IMR-90 (cell line): ENCODE results near the gene NCKAP5. TPM values are rescaled to one million over a fixed set of nuclear protein-coding genes. Genes with fewer than 3 reads are reported as not detected.

Experiments
- ATAC-seq: fragments of 200-7000 bp; cut with Tn5 transposase; 2 replicates; pipeline ENCODE4 v1.9.1; 2020; ENCODE audit warnings: low read depth, mild to moderate bottlenecking, moderate library complexity
- BruUV-seq: library from RNA; stranded (reverse); fragments of 400-500 nt; replicated peaks from 2 replicates; lab custom pipeline; 2021; lab: Mats Ljungman, UMichigan
- CTCF ChIA-PET: fragments of 300-600 bp; formaldehyde crosslinking; extraction: SDS; loops from one replicate; lab custom pipeline; 2021; ENCODE audit warnings: antibody characterized with exemption; lab: Yijun Ruan, JAX
- POLR2A ChIA-PET: fragments of 300-600 bp; sonication (Branson Sonifier 250); formaldehyde crosslinking; loops from one replicate; lab custom pipeline; 2022; ENCODE audit warnings: antibody characterized with exemption; ENCODE audit not compliant: unreplicated experiment; lab: Charles Lee
- DNase-seq: peaks from one replicate; pipeline ENCODE4 v3.0.0; 2013
- H2AFZ ChIP-seq: replicated peaks from 2 replicates; pipeline ENCODE3; 2013; ENCODE audit warnings: low read length, mild to moderate bottlenecking; ENCODE audit not compliant: poor library complexity
- H2AK5ac ChIP-seq: 2 replicates; pipeline ENCODE4 v1.6.1; 2013; ENCODE audit warnings: low read depth, low read length, inconsistent platforms
- H2AK9ac ChIP-seq: replicated peaks from 2 replicates; pipeline ENCODE3; 2013; ENCODE audit warnings: mild to moderate bottlenecking, low read depth, low read length, moderate library complexity; ENCODE audit not compliant: poor library complexity
- H2BK120ac ChIP-seq: 2 replicates; pipeline ENCODE4 v1.6.1; 2013; ENCODE audit warnings: low read depth, low read length, inconsistent platforms
- H2BK15ac ChIP-seq: 3 replicates; pipeline ENCODE4 v1.6.1; 2013; ENCODE audit warnings: low read depth, low read length, inconsistent platforms
- H2BK20ac ChIP-seq: 2 replicates; pipeline ENCODE4 v1.6.1; 2013; ENCODE audit warnings: low read depth, mild to moderate bottlenecking, inconsistent platforms, low read length, moderate library complexity
- H2BK5ac ChIP-seq: 2 replicates; pipeline ENCODE4 v1.6.1; 2013; ENCODE audit warnings: mild to moderate bottlenecking, low read depth, low read length, inconsistent platforms; ENCODE audit not compliant: poor library complexity, severe bottlenecking
- H3K14ac ChIP-seq: replicated peaks from 2 replicates; pipeline ENCODE4 v1.6.1; 2013; ENCODE audit warnings: low read depth, low read length, inconsistent platforms
- H3K18ac ChIP-seq: 2 replicates; pipeline ENCODE4 v1.6.1; 2013; ENCODE audit warnings: low read depth, low read length, control low read depth
- H3K23ac ChIP-seq: 2 replicates; pipeline ENCODE4 v1.6.1; 2013; ENCODE audit warnings: low read depth, low read length, inconsistent platforms
- H3K27ac ChIP-seq: 2 replicates; pipeline ENCODE4 v1.5.1; 2013; ENCODE audit warnings: mild to moderate bottlenecking, control low read depth, low read length; ENCODE audit not compliant: insufficient read depth
- H3K27me3 ChIP-seq: 2 replicates; pipeline ENCODE4 v1.6.1; 2013; ENCODE audit warnings: low read length; ENCODE audit not compliant: control insufficient read depth, insufficient read depth
- H3K36me3 ChIP-seq: 2 replicates; pipeline ENCODE4 v1.6.1; 2013; ENCODE audit warnings: low read length, mixed read lengths; ENCODE audit not compliant: control insufficient read depth, insufficient read depth
- H3K4ac ChIP-seq: 2 replicates; pipeline ENCODE4 v1.6.1; 2013; ENCODE audit warnings: low read depth, low read length, inconsistent platforms
- H3K4me1 ChIP-seq: 2 replicates; pipeline ENCODE4 v1.6.1; 2013; ENCODE audit warnings: low read length, mixed read lengths; ENCODE audit not compliant: control insufficient read depth, insufficient read depth
- H3K4me2 ChIP-seq: 2 replicates; pipeline ENCODE4 v1.6.1; 2013; ENCODE audit warnings: low read depth, mild to moderate bottlenecking, control low read depth, low read length, moderate library complexity
- H3K4me3 ChIP-seq: 2 replicates; pipeline ENCODE4 v1.5.1; 2013; ENCODE audit warnings: low read depth, mild to moderate bottlenecking, control low read depth, low read length, moderate library complexity; ENCODE audit not compliant: insufficient read depth
- H3K56ac ChIP-seq: 2 replicates; pipeline ENCODE4 v1.6.1; 2013; ENCODE audit warnings: low read length, inconsistent platforms; ENCODE audit not compliant: insufficient read depth; ENCODE audit errors: extremely low read depth
- H3K79me1 ChIP-seq, 2 experiments: 2 replicates each; pipeline ENCODE4 v1.6.1; 2013; ENCODE audit warnings: low read length in 2 of 2, inconsistent platforms in 1 of 2, low read depth in 1 of 2
- H3K9ac ChIP-seq: 2 replicates; pipeline ENCODE4 v1.6.1; 2013; ENCODE audit warnings: low read depth, low read length, control low read depth
- H3K9me1 ChIP-seq: 2 replicates; pipeline ENCODE4 v1.6.1; 2013; ENCODE audit warnings: low read length, inconsistent platforms; ENCODE audit not compliant: insufficient read depth
- H3K9me3 ChIP-seq: 2 replicates; pipeline ENCODE4 v1.6.1; 2013; ENCODE audit warnings: low read length; ENCODE audit not compliant: control insufficient read depth, insufficient read depth
- H4K20me1 ChIP-seq: 2 replicates; pipeline ENCODE4 v1.6.1; 2013; ENCODE audit warnings: low read length, inconsistent platforms; ENCODE audit not compliant: insufficient read depth
- H4K5ac ChIP-seq: 2 replicates; pipeline ENCODE4 v1.6.1; 2013; ENCODE audit warnings: mild to moderate bottlenecking, low read depth, low read length, control low read depth
- H4K8ac ChIP-seq, 2 experiments: 2 replicates each; pipeline ENCODE4 v1.6.1; 2013; ENCODE audit warnings: low read depth in 2 of 2, low read length in 2 of 2, control low read depth in 1 of 2, inconsistent platforms in 1 of 2
- H4K91ac ChIP-seq: 2 replicates; pipeline ENCODE4 v1.6.1; 2013; ENCODE audit warnings: low read depth, low read length, inconsistent platforms; ENCODE audit not compliant: insufficient read depth
- CEBPB ChIP-seq: IDR thresholded peaks from 2 replicates; pipeline ENCODE4 v1.6.1; 2012; ENCODE audit warnings: low read depth, low read length, improper control_type of control experiment
- CHD1 ChIP-seq: IDR thresholded peaks from 2 replicates; pipeline ENCODE4 v1.6.1; 2012; ENCODE audit warnings: low read depth, low read length, improper control_type of control experiment
- FOS ChIP-seq: fragments of 150-350 bp; IDR thresholded peaks from 2 replicates; pipeline ENCODE4 v1.6.1; 2016; ENCODE audit warnings: low read depth, low read length
- MAZ ChIP-seq: IDR thresholded peaks from 2 replicates; pipeline ENCODE4 v1.6.1; 2012; ENCODE audit warnings: low read depth, mild to moderate bottlenecking, low read length, improper control_type of control experiment, moderate library complexity, borderline replicate concordance
- MXI1 ChIP-seq: IDR thresholded peaks from 2 replicates; pipeline ENCODE4 v1.6.1; 2012; ENCODE audit warnings: low read depth, mild to moderate bottlenecking, low read length, moderate library complexity, borderline replicate concordance
- POLR2A ChIP-seq: IDR thresholded peaks from 2 replicates; pipeline ENCODE4 v1.6.1; 2012; ENCODE audit warnings: mild to moderate bottlenecking, low read depth, low read length
- RAD21 ChIP-seq: IDR thresholded peaks from 2 replicates; pipeline ENCODE4 v1.6.1; 2012; ENCODE audit warnings: low read length, improper control_type of control experiment
- RCOR1 ChIP-seq: IDR thresholded peaks from 2 replicates; pipeline ENCODE4 v1.6.1; 2012; ENCODE audit warnings: mild to moderate bottlenecking, low read length, improper control_type of control experiment; ENCODE audit not compliant: insufficient replicate concordance
- RFX5 ChIP-seq: IDR thresholded peaks from 2 replicates; pipeline ENCODE4 v1.8.0; 2012; ENCODE audit warnings: low read depth, mild to moderate bottlenecking, low read length, moderate library complexity
- USF2 ChIP-seq: fragments of 150-350 bp; IDR thresholded peaks from 2 replicates; pipeline ENCODE4 v1.6.1; 2017; ENCODE audit warnings: mild to moderate bottlenecking, antibody characterized with exemption, low read length, low read depth
- WGBS, 2 experiments: methylation state at CpG; one replicate each; pipeline versions ENCODE4 v1.1.5 to v1.1.7; 2013; ENCODE audit warnings: missing lambda C conversion rate in 2 of 2; ENCODE audit not compliant: insufficient read length in 1 of 2; ENCODE audit errors: extremely low coverage in 2 of 2; 5-methylcytosine and 5-hydroxymethylcytosine counted together
- dilution Hi-C: fragments of 300-500 bp; cut with HindIII; formaldehyde crosslinking; loops from one replicate; pipeline ENCODE4 v1.14.3; 2018; ENCODE audit warnings: low sequenced_read_pairs; ENCODE audit not compliant: unreplicated experiment
- in situ Hi-C: fragments of 300-500 bp; cut with MboI; formaldehyde crosslinking; loops from 3 replicates; pipeline ENCODE4 v1.14.3; 2019; ENCODE audit warnings: low sequenced_read_pairs, inconsistent platforms, mixed read lengths
- intact Hi-C: fragments of 100-400 bp; cut with micrococcal nuclease; formaldehyde crosslinking; loops from 2 replicates; pipeline ENCODE4 v1.10.0; 2022
- polyA plus RNA-seq, 3 experiments: library from polyadenylated mRNA; depleted of rRNA; stranded (reverse); fragments of >200 nt; gene quantifications; 2 replicates each; pipeline ENCODE4 v1.2.3, GENCODE V29; 2012; ENCODE audit warnings: low replicate concordance in 1 of 3
- total RNA-seq: library from RNA; depleted of rRNA; stranded (reverse); fragments of >200 nt; gene quantifications from 2 replicates; pipeline ENCODE4 v1.2.3, GENCODE V29; 2012

NCKAP5 gene
- total and polyA plus RNA-seq, 2 of the 4 experiments (the other 2 are of a cell fraction) = 2.7 to 3.9 TPM

GRCh38 chr2:132716954-132717353, 851.3 kb downstream of the NCKAP5 start:
- H3K18ac ChIP-seq = no peak overlapping the region
- no peak overlapping the region for H2AK5ac ChIP-seq
- H3K23ac ChIP-seq = no peak overlapping the region
- no peak overlapping the region for H2BK15ac ChIP-seq
- no peak overlapping the region for H2AK9ac ChIP-seq
- no peak overlapping the region for H3K14ac ChIP-seq
- no peak overlapping the region for H4K5ac ChIP-seq
- in situ Hi-C loops = no loop called here
- WGBS, 2 experiments = no CpG with 5 or more reads among the region's 2 CpGs
- H2AFZ ChIP-seq = no peak overlapping the region
- no peak overlapping the region for H3K4me2 ChIP-seq
- no peak overlapping the region for H3K4me3 ChIP-seq
- no TSS peak for BruUV-seq
- peaks cover 3% of the 10 kb centered on the region; the same call in 1 of the 2 replicates for H4K20me1 ChIP-seq
- dilution Hi-C loops = no loop called here
- H3K27me3 ChIP-seq = no peaks in the 10 kb centered on the region
- TF ChIP-seq MAZ (no peak), FOS (no peak), RAD21 (no peak), USF2 (no peak), RCOR1 (no peak), CHD1 (no peak), CEBPB (no peak), POLR2A (no peak), RFX5 (no peak), MXI1 (no peak)
- H3K36me3 ChIP-seq = peaks cover 11% of the 10 kb centered on the region
- H3K56ac ChIP-seq = no peak overlapping the region
- H3K4me1 ChIP-seq = no peaks in the 10 kb centered on the region
- intact Hi-C loops = no loop called here
- H3K9me3 ChIP-seq = no peaks in the 10 kb centered on the region
- H3K4ac ChIP-seq = no peak overlapping the region
- DNase-seq (no peak), ATAC-seq (no peak)
- CTCF ChIA-PET = no interaction called here
- H3K79me1 ChIP-seq = peaks cover 0 to under 1% of the 10 kb centered on the region in 2 experiments; a peak in 1 of 4 replicates
- no peak overlapping the region for H3K9ac ChIP-seq
- H4K8ac ChIP-seq = no peak overlapping the region
- peaks cover 21% of the 10 kb centered on the region for H3K9me1 ChIP-seq
- no peak overlapping the region for H2BK120ac ChIP-seq
- H4K91ac ChIP-seq = no peak overlapping the region
- H3K27ac ChIP-seq = no peak overlapping the region
- H2BK5ac ChIP-seq = no peak overlapping the region
- POLR2A ChIA-PET = no interaction called here
- no peak overlapping the region for H2BK20ac ChIP-seq
